DMS153 treated with DMSO at 0.1 percent for 48 hours (cell line): ENCODE measurements around the gene PRKCZ.

Experiments used
- DNase-seq: peaks from one replicate; lab custom pipeline; 2025; ENCODE audit not compliant: unreplicated experiment; lab: John Stamatoyannopoulos, UW

PRKCZ gene

DNA sequence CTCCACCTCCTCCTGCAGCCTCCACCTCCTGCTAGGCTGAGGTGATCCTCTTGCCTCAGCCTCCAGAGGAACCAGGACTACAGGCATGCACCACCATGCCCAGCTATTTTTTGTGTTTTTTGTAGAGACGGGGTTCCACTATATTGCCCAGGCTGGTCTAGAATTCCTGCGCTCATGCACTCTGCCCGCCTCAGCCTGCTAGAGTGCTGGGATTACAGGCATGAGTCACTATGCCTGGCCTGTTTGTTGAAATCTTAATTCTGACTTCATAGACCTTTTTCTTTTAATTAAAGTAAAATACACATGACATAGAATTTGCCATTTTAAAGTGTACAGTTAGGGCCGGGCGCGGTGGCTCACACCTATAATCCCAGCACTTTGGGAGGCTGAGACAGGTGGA, 101.7 kb downstream of the PRKCZ start:
- no peak for DNase-seq

DNA sequence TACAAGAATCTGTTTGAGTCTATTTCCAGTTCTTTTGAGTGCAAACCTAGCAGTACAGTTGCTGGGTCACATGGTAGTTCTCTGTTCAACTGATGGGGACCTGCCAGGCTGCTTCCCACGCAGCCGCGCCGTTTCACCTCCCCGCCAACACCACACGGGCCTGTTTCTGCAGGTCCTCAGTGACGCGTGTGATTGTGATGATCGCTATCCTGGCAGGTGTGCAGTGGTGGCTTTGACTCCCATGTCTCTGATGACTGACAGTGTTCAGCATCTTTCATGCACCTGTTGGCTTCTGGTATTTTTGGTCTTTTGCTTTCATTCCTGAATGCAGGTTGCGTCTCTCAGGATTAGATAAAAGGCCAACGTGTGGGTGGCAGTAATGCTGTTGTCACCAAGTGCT, 102.7 kb downstream of the PRKCZ start:
- DNase-seq = no peak

DNA sequence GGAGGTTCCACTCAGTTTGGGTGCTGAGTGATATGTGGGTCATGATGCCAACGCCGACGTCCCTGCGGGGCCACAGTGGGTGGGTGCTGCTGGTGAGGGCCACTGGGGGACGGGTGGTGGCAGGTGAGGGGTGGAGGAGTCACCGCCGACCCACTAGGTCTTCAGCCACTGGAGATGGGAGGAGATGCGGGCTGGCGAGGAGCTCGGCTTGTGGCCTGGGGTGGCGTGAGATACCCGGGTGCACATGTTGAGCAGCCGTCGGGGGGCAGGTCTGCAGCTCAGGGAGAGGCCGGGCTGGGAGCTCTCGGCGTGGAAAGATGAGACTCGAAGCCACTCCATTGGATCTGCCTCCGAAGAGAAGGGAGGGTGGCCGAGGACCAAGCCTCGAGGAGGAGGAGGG, 103.8 kb downstream of the PRKCZ start:
- no peak for DNase-seq

DNA sequence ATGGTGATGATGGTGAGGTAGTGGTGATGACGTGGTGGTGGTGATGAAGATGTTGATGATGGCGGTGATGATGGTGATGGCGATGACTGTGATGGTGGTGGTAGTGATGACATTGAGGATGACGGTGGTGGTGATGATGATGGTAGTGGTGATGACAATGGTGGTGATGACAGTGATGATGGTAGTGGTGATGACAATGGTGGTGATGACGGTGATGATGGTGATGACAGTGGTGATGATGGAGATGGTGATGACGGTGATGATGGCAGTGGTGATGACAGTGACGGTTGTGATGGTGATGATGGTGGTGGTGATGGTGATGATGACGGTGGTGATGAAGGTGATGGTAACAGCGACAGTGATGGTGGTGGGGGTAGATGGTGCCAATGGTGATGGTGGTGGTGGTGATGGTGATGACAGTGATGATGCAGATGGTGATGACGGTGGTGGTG, 105.0 kb downstream of the PRKCZ start:
- no peak for DNase-seq

DNA sequence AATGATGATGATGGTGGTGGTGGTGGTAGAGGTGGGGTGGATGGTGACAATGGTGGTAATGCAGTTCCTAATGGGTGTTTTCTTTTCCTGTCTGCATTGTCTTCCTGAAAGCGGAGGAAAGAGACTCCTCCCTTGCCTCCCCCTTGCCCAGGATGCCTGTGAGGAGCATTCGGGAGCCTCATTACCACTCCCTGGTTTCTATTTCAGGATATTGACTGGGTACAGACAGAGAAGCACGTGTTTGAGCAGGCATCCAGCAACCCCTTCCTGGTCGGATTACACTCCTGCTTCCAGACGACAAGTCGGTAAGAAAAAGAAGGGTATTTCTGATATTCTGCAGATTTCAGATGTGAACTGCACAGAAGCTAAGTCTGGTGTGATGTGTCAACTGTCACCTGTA, 105.6 kb downstream of the PRKCZ start:
- DNase-seq = no peak

DNA sequence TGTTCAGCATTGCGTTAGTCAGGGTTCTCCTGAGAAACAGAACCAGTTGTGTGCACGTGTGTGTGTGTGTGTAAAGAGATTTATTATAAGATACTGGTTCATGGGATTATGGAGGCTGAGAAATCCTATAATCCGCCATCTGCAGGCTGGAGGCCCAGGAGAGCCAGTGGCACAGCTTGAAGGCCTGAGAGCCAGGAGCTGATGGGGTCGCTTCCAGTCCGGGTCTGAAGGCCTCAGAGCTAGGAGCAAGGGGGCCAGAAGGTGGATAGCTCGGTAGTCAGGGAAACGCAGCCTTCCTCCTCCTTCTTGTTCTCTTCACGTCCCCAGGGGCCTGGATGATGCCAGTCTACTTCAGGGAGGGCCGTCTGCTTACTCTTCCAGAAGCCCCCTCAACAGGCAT, 106.7 kb downstream of the PRKCZ start:
- no peak for DNase-seq

DNA sequence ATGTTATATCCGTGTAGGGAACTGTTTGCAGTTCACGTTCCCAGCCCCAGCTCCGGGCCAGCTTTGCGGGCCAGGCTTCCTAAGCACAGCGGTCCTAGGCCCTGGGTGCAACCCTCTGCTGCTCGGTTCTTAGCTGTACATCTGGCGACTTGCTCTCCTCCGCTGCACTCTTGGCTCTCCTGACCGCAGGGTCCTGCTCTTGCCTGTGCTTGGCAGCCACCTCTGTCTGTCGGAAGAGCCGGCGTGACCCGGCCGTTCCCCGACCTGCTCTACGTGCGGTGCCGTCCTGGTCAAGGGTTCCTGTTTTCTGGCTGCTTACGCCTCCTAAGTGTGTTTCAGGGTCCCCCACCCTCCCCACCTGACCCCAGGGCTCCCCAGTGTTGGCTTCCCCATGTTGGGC, 107.6 kb downstream of the PRKCZ start:
- no peak for DNase-seq

DNA sequence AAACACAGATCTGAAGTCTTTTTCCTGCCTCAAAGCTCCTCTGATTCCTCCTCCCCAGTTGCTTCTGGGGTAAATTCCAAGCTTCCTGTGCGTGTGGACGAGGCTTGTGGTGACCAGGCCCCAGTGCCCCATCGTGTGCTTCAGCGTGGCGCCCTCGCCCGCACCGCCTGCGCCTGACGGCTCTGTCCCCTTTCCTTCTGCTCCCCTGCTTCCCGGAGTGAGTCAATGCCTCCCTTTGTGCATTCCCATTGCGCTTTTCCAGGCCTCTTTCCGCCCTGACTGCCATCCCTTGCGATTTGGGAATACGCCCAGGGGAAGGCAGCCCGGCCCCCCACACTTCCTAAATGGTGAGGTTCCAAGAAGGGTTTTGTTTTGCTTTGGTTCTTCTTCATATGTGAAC, 108.1 kb downstream of the PRKCZ start:
- no peak for DNase-seq

DNA sequence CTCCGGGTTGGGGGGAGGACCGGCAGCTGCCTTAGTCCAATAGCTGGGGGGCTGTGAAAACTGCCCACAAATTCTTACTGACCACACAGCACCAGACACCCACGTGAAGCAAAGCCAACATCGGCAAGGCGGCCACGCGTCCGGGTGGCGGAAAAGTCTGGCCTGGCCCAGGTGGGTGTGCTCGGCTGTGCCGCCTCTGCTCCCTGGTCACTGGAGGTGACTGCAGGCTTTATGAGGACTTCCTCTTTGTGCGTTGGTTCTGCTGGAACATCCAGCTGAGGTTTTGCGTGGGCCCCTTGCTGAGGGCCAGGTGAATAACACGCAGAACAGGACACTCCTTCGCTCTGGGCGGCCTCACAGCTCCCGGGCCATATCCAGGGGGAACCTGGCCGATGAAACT, 108.9 kb downstream of the PRKCZ start:
- no peak for DNase-seq

DNA sequence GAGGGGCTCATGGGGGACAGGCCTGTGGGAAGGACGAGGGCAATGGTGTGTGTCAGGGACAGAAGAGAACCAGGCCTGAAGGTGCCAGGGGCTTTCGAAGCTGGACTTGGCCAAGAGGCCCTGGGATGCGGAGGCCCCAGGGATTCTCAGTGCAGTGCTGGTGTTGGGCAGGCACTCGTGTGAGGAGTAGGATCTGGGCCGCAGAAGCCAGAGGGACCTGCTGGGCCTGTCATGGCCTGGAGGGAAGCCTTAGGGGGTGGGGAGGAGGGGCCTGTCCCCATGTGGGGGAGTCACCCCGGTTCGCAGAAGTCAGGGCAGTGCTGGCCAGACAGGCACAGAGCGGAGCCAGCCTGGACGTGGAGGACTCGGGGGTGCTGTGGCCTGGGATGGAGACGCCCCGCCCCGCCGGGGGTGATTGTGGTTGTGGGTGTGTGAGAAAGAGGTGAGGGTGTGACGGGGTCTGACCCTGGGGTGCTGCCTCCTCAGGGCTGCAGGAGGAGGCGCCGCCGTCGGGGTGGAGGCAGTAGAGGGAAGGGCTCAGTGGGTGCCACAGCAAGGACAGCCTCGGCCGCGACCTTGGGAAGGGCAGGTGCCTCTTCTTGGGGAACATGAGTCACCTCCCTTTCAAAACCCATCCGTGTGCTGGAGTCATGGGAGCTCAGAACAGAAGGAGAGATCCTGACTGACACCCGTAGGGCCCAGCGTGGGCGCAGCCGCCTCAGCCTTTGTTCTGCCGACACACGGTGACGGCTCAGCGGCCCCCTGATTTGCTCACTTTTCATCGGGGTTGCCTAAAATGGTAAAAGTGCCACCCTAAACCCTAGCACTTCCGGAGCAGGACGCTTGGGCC, 110.5 kb downstream of the PRKCZ start:
- DNase-seq = no peak

DNA sequence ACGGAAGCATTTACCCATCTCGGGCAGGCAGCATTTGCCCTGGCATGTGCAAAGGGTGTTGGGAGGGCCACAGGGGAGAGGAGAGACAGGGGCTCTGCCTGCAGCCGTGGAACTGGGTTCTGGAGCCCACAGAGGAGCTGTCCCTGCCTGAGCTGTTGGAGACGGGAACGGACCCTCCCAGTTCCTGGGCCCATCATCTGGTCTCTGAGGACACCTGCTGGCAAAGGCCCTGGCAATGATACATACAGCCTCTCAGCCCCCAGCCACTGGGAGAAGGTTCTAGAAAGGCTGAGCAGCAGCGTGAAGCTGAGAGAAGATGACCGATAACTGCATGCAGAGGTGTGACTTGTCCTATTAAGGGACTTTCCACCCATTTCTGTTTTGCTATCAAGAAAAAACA, 113.0 kb downstream of the PRKCZ start:
- no peak for DNase-seq

DNA sequence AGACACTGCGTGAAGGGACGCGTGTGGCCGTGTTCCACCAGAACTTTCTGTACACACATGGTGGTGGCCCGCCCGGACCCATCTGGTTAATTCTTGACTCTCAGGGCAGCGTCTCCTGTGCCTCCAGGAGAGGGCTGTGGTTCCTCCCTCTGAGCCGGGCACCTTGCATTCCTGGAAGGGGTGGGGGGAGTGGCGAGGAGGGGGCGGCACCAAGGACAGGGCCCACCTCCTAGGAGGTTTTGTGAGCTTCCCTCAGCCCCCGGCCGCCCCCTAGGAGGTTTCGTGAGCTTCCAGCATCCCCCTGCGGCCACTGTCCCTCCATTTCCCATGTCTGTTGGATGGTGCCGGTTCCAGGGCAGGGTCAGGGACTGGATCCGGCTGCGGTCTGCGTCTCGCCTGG, 115.4 kb downstream of the PRKCZ start:
- no peak for DNase-seq

DNA sequence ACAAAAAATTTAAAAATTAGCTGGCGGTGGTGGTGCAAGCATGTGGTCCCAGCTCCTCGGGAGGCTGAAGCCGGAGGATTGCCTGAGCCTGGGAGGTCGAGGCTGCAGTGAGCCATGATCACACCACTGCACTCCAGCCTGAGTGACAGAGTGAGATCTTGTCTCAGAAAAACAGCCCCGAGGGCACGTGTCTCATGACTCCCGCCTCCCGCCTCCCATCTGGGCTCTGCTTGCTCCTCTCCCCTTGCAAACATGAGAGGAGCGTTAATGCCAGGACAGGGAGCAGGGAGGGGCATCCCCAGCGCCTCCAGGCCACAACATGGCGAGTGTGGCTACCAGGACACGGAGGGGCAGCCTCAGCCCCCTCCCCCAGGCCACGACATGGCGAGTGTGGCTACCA, 116.0 kb downstream of the PRKCZ start:
- DNase-seq = no peak

DNA sequence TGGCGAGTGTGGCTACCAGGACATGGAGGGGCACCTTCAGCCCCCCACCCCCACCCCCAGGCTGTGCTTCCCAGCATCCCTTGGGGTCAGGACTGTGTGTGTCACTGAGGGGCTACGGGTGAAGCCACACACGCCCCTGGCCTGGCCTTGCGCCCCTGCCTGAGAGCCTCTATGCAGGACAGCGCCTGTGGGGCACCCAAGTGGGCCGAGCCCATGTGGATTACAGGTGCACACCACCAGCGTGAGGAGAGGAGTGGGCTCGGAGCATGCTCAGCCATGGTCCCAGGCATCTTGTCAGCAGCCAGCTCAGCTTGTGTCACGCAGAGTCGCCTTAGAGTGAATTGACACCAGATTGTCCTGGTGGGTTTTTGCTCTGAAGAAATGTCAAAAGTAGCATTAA, 116.5 kb downstream of the PRKCZ start:
- DNase-seq = no peak

DNA sequence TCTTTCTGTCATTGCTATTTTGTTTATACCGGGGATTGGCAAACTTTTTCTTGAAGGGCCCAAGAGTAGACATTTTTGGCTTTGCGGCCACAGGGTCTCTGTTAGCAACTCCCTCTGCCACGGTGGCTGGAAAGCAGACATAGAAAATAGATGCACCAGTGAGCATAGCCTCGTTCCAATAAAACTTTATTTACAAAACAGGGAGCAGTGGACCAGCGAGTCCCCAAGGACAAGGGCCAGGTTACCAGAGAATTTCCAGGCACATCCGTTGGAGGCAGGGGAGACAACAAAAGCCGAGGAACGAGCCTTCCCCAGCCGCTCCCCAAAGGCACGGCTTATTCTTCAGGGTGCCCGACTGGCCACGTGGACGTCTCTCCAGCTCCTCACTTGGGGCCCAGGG, 117.9 kb downstream of the PRKCZ start:
- no peak for DNase-seq

DNA sequence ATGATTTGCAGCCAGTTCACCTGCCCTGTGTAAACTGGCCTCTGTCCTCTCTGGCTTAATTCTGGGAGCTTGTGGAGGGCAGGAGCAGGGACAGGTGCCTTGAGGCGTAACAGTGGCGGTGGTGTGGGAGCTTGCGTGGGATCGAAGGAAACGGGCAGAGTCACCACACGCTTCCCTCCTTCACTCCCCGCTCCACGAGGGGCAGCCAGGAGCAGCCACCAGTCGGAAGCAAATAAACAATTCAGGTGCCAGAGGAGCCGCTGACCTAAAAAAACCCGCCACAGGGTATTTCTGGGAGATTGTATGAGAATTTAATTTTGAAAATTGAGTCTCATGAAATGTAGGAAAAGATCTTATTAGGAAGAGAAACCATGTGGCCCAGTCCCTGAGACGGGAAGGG, 118.3 kb downstream of the PRKCZ start:
- DNase-seq = no peak

DNA sequence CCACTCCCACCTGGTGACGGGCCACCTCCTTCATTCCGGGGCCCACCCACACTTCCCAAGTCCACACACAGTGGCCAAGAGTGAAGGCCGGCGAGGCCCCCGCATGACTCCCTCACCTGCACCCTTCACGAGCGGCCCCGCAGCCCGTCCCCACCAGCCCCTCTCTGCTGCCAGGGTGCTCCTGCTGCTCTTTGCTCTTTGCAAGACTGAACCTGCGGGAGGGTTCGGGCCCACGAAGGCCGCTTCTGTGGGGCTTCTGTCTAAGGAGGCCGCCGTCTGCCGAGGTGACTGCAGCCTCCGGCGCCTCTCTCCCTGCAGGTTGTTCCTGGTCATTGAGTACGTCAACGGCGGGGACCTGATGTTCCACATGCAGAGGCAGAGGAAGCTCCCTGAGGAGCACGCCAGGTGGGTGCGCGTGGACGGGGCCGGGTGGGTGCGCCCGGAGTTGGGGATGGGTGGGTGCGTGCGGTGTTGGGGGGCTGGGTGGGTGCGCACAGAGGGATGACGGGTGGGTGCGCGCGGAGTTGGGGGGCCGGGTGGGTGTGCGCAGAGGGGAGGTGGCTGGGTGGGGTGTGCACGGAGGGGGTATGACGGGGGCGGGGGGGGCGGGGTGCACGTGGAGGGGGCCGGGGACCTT, 119.1 kb downstream of the PRKCZ start:
- no peak for DNase-seq

DNA sequence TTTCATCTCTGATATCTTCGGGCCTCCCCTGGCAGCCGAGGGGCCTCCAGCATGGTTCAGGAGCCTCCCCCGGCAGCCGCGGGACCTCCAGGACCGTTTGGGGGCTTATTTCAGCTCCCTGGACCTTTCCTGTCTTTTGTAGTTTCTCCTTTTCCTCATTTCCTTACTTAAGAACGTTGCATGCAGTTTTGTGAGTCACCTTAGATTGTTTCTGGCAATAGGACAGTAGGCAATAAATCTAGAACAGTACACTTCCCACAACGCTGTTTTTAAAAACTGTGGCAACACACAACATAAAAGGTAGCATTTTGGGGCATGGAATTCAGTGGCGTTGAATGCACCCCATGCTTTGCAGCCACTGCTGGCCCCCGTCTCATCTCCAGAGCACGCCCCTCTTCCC, 120.0 kb downstream of the PRKCZ start:
- DNase-seq = no peak

DNA sequence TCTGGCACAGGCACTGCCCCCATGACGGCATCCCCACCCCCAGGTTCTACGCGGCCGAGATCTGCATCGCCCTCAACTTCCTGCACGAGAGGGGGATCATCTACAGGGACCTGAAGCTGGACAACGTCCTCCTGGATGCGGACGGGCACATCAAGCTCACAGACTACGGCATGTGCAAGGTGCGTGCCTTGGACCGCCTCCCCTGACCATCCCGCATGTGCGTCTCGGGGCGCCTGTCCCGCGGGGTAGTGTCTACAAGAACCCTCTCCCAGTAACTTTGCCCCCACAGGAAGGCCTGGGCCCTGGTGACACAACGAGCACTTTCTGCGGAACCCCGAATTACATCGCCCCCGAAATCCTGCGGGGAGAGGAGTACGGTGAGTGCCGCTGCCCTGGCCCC, 121.8 kb downstream of the PRKCZ start:
- no peak for DNase-seq

DNA sequence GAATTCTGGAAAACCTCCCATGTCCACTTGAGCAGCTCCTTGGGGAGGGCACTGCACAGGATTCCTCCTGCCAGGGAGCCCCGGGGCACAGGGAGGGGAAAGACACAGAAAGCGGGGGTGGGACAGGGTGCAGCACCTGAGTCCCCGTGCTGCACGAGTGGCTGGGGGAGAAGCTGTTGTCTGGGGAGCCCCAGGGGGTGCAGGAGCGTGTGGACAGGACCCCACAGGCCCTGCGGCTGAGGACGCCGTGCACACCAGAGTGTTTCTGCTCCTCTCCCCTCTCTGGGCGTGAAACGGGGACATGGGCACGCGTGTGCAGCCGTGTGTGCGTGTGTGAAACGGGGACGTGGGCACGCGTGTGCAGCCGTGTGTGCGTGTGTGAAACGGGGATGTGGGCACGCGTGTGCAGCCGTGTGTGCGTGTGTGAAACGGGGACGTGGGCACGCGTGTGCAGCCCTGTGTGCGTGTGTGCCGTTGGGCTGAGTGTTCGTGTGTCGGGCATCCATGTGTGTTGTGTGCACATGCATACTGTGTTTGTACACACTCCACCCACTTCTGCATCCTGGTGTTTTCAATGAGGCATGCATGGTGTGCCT, 122.4 kb downstream of the PRKCZ start:
- no peak for DNase-seq

DNA sequence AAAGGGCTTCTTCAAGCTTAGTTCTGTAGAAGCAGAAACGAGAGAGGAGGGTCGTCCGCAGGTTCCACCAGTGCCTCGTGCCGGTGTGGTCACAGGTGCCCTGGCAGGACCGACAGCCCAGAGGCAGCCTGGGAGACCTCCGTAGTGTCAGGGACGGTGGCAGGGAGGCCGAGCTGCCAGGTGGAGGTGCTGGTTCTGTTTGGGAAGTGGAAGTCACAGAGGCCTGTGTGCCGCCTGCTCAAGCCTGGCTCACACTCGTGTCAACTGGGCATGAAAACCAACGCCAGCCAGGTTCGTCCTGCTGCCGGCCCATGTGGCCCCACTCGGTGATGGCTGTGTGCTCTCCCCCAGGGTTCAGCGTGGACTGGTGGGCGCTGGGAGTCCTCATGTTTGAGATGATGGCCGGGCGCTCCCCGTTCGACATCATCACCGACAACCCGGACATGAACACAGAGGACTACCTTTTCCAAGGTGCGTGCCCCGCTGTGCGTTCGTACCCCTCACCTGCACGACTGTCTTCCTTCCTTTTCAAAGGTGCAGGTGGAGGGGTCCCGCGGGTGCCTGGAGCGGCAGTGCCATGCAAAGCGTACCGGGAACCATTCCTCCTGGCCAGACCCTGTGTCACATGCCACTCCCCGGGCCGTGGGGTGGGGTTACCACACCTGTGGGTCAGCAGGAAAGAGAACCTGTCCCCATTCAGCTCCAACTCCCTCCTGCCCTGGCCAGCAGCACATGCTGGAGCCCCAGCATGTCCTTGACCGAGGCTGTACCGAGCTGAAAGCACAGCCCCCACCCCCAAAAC, 123.5 kb downstream of the PRKCZ start:
- DNase-seq = no peak
